Measurements from ENCODE around the gene CFAP299. TPM values are rescaled to one million over a fixed set of nuclear protein-coding genes. Genes with fewer than 3 reads are reported as not detected.

The CFAP299 gene
- total RNA-seq, 1 donor from 2014 or later: not detected

GRCh38 chr4:80874979-80875378 lies 539.4 kb downstream of the CFAP299 start:
- no peaks in the 10 kb centered on the region for H3K9me3 ChIP-seq
- DNase-seq (ENCODE audit: low spot score in 2 of 2): no peak
- intact Hi-C loops (cut with DNase I): no loop called here
- no peak overlapping the region for H3K4me3 ChIP-seq
- H3K36me3 ChIP-seq: no peaks in the 10 kb centered on the region
- no peaks in the 10 kb centered on the region for H3K27me3 ChIP-seq
- H3K27ac ChIP-seq: no peak overlapping the region
- no peak for TF ChIP-seq CTCF (IDR thresholded peaks at IDR 0.05)
- H3K4me1 ChIP-seq: no peaks in the 10 kb centered on the region

GRCh38 chr4:80875642-80876041 lies 540.1 kb downstream of the CFAP299 start:
- no peaks in the 10 kb centered on the region for H3K9me3 ChIP-seq
- DNase-seq (ENCODE audit: low spot score in 2 of 2): no peak
- TF ChIP-seq CTCF (IDR thresholded peaks at IDR 0.05): no peak
- H3K4me3 ChIP-seq: no peak overlapping the region
- no peaks in the 10 kb centered on the region for H3K36me3 ChIP-seq
- intact Hi-C loops (cut with DNase I): no loop called here
- H3K4me1 ChIP-seq: no peaks in the 10 kb centered on the region
- no peaks in the 10 kb centered on the region for H3K27me3 ChIP-seq
- H3K27ac ChIP-seq: no peak overlapping the region

GRCh38 chr4:80876810-80877209 lies 541.3 kb downstream of the CFAP299 start:
- no peak overlapping the region for H3K4me3 ChIP-seq
- intact Hi-C loops (cut with DNase I): no loop called here
- H3K36me3 ChIP-seq: no peaks in the 10 kb centered on the region
- no peak for TF ChIP-seq CTCF (IDR thresholded peaks at IDR 0.05)
- H3K9me3 ChIP-seq: no peaks in the 10 kb centered on the region
- no peak for DNase-seq (ENCODE audit: low spot score in 2 of 2)
- H3K27me3 ChIP-seq: no peaks in the 10 kb centered on the region
- H3K27ac ChIP-seq: no peak overlapping the region
- no peaks in the 10 kb centered on the region for H3K4me1 ChIP-seq

DNA sequence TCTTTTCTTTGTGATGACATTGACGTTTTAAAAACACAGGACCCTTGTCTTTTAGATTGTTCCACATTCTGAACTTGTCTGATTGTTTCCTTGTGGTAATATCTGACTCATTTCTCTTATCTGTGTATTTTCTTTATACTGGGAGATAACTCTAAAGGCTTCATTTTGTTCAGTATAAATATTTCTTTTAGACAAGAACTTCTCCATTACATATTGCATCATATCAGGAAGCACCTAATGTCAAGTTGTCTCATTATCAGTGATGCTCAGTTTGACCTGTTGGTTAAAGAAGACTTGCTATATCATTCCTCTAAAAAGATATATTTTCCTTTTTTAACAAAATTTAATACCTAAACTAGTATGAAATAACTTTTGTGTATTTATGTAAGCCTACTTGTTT lies 542.7 kb downstream of the CFAP299 start:
- intact Hi-C loops (cut with DNase I): no loop called here
- H3K36me3 ChIP-seq: no peaks in the 10 kb centered on the region

DNA sequence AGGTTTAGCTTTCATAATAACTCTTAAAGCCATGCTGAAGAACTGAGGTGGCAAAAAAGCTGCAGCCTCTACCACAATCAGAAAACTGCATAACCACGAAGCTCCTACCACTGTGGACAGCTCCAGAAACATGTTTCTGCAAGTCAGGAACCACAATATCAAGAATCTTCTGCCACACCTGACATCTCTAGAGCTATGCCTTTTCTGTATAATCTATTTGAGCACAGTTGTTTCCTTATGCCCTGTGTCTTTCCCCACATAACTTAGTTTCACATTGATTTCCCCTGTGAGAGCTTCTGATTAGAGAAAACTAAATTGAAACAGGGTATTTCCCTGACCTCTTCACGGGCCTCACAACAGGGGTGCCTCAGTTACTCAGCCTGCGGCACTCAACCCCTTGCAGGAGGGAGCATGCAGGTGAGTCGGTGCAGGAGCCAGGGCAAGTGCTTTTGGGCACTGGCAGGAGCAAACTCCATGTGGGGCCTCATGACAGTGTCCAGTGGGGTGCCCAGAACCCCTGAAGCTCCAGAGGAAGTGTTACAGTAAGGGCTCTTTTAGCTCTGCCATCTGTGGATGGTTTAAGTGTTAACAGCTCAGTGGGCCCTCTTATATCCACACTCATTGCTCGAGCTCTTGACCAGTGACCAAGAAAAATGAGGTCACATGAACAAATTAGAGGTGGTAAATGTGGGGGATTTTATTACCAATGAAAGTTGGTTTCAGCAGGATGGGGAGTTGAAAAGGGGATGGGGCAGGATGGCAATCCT lies 562.2 kb downstream of the CFAP299 start:
- Histone ChIP-seq H3K4me1 (no peaks in the 10 kb centered on the region), H3K27me3 (no peaks in the 10 kb centered on the region), H3K36me3 (no peaks in the 10 kb centered on the region), H3K27ac (no peak overlapping the region), H3K4me3 (no peak overlapping the region), H3K9me3 (no peaks in the 10 kb centered on the region)
- DNase-seq (ENCODE audit: low spot score in 2 of 2): no peak
- intact Hi-C loops (cut with DNase I): no loop called here
- no peak for TF ChIP-seq CTCF (IDR thresholded peaks at IDR 0.05)

More for the DNA sequence above, 542.7 kb downstream of the CFAP299 start:
- no peaks in the 10 kb centered on the region for H3K9me3 ChIP-seq
- no peak for TF ChIP-seq CTCF (IDR thresholded peaks at IDR 0.05)
- H3K4me3 ChIP-seq: no peak overlapping the region
- H3K4me1 ChIP-seq: no peaks in the 10 kb centered on the region
- no peaks in the 10 kb centered on the region for H3K27me3 ChIP-seq
- no peak overlapping the region for H3K27ac ChIP-seq
- no peak for DNase-seq (ENCODE audit: low spot score in 2 of 2)

Data from ascending aorta (tissue), 2 donors.